H1 (cell line): ENCODE data around the gene PPM1F. TPM values are rescaled to one million over a fixed set of nuclear protein-coding genes. Genes with fewer than 3 reads are reported as not detected.

Source experiments
- CTCF ChIA-PET: fragments of 300-600 bp; sonication (Branson Sonifier 250); formaldehyde crosslinking; loops from one replicate; lab custom pipeline; 2021; ENCODE audit not compliant: partially characterized antibody; lab: Charles Lee
- POLR2A ChIA-PET: fragments of 300-600 bp; sonication (Branson Sonifier 250); formaldehyde crosslinking; loops from one replicate; lab custom pipeline; 2021; ENCODE audit warnings: inconsistent platforms; ENCODE audit not compliant: partially characterized antibody; lab: Charles Lee
- DNase-seq, 2 experiments: peaks; one replicate each; pipeline versions ENCODE4 v3.0.0 to v3.0.0-alpha.2; 2010 to 2022; ENCODE audit warnings: low spot score in 2 of 2, low read depth in 1 of 2, mixed read lengths in 1 of 2
- FAIRE-seq: peaks from 2 replicates; lab custom pipeline; 2011; peaks lifted over from hg19 to GRCh38; lab: Jason Lieb, UNC
- H2AFZ ChIP-seq: 2 replicates; pipeline ENCODE4 v1.8.1; 2012; ENCODE audit warnings: low read length, inconsistent platforms
- H2AK5ac ChIP-seq: 2 replicates; pipeline ENCODE4 v1.6.1; 2013; ENCODE audit warnings: low read depth, low read length
- H2BK120ac ChIP-seq: replicated peaks from 2 replicates; pipeline ENCODE3; 2013; ENCODE audit warnings: low read depth, low read length, inconsistent platforms
- H2BK12ac ChIP-seq: 2 replicates; pipeline ENCODE4 v1.6.1; 2013; ENCODE audit warnings: low read depth, low read length
- H2BK15ac ChIP-seq: 2 replicates; pipeline ENCODE4 v1.6.1; 2013; ENCODE audit warnings: low read length
- H2BK20ac ChIP-seq: 2 replicates; pipeline ENCODE4 v1.6.1; 2013; ENCODE audit warnings: low read length
- H2BK5ac ChIP-seq: 2 replicates; pipeline ENCODE4 v1.6.1; 2013; ENCODE audit warnings: low read depth, low read length
- H3K14ac ChIP-seq: 2 replicates; pipeline ENCODE4 v1.6.1; 2013; ENCODE audit warnings: inconsistent platforms; ENCODE audit not compliant: insufficient read length
- H3K18ac ChIP-seq: 2 replicates; pipeline ENCODE4 v1.6.1; 2013; ENCODE audit warnings: low read length; ENCODE audit errors: extremely low read depth
- H3K23ac ChIP-seq: 2 replicates; pipeline ENCODE4 v1.6.1; 2013; ENCODE audit warnings: inconsistent platforms; ENCODE audit not compliant: insufficient read length
- H3K23me2 ChIP-seq: 2 replicates; pipeline ENCODE4 v1.6.1; 2013; ENCODE audit warnings: low read depth, low read length
- H3K27ac ChIP-seq: 2 replicates; pipeline ENCODE4 v1.6.1; 2011; ENCODE audit warnings: low read depth, low read length, inconsistent platforms
- H3K27me3 ChIP-seq, 4 experiments: replicated peaks in 1 of 4; 1 replicate in 1 of 4; 2 replicates in 3 of 4; pipeline versions ENCODE4 v1.6.1 to v1.8.1; 2011 to 2013; ENCODE audit warnings: low read length in 3 of 4, mild to moderate bottlenecking in 3 of 4, inconsistent platforms in 2 of 4, mixed read lengths in 2 of 4, moderate library complexity in 1 of 4; ENCODE audit not compliant: control insufficient read depth in 3 of 4, insufficient read depth in 3 of 4; ENCODE audit errors: extremely low read depth in 1 of 4
- H3K36me3 ChIP-seq, 4 experiments: 2 replicates each; pipeline versions ENCODE4 v1.6.1 to v1.8.1; 2011 to 2013; ENCODE audit warnings: mild to moderate bottlenecking in 4 of 4, low read length in 3 of 4, moderate library complexity in 2 of 4, control low read depth in 1 of 4, inconsistent platforms in 1 of 4; ENCODE audit not compliant: insufficient read depth in 4 of 4, control insufficient read depth in 2 of 4
- H3K4ac ChIP-seq: replicated peaks from 2 replicates; pipeline ENCODE3; 2013; ENCODE audit warnings: low read length, low read depth, mixed read lengths, inconsistent platforms; ENCODE audit not compliant: insufficient read length
- H3K4me1 ChIP-seq, 4 experiments: replicated peaks in 1 of 4; 1 replicate in 1 of 4; 2 replicates in 3 of 4; pipeline versions ENCODE4 v1.6.1 to v1.8.1; 2011 to 2013; ENCODE audit warnings: low read length in 3 of 4, inconsistent platforms in 2 of 4, mixed read lengths in 1 of 4; ENCODE audit not compliant: insufficient read depth in 4 of 4, control insufficient read depth in 3 of 4
- H3K4me2 ChIP-seq, 2 experiments: 2 replicates each; pipeline versions ENCODE4 v1.6.1 to v1.8.1; 2011 to 2013; ENCODE audit warnings: low read depth in 2 of 2, low read length in 2 of 2, control low read depth in 1 of 2, inconsistent platforms in 1 of 2, mild to moderate bottlenecking in 1 of 2; ENCODE audit not compliant: insufficient read depth in 1 of 2
- H3K4me3 ChIP-seq, 4 experiments: fragments of 200-600, 300-600 bp in 1 of 4; sonication (generic), shearing (Covaris generic), sonication (Bioruptor Twin) in 1 of 4; 2 replicates each; pipeline versions ENCODE4 v1.5.1 to v1.8.1; 2011 to 2016; ENCODE audit warnings: low read length in 4 of 4, low read depth in 3 of 4, control low read depth in 2 of 4, inconsistent platforms in 2 of 4, mild to moderate bottlenecking in 2 of 4, mixed read lengths in 1 of 4, moderate library complexity in 1 of 4; ENCODE audit not compliant: insufficient read depth in 2 of 4; ENCODE audit errors: extremely low read depth in 1 of 4
- H3K56ac ChIP-seq: replicated peaks from 2 replicates; pipeline ENCODE3; 2013; ENCODE audit warnings: low read depth, mild to moderate bottlenecking, mixed read lengths, low read length, inconsistent platforms; ENCODE audit not compliant: insufficient read length
- H3K79me1 ChIP-seq: 2 replicates; pipeline ENCODE4 v1.6.1; 2013; ENCODE audit warnings: low read depth, low read length, control low read depth
- H3K79me2 ChIP-seq, 2 experiments: 2 replicates each; pipeline versions ENCODE4 v1.6.1 to v1.8.1; 2012 to 2013; ENCODE audit warnings: low read length in 2 of 2, mild to moderate bottlenecking in 2 of 2, inconsistent platforms in 1 of 2; ENCODE audit not compliant: insufficient read depth in 2 of 2, control insufficient read depth in 1 of 2
- H3K9ac ChIP-seq, 4 experiments: replicated peaks in 1 of 4; 1 replicate in 1 of 4; 2 replicates in 3 of 4; pipeline versions ENCODE4 v1.6.1 to v1.8.1; 2011 to 2013; ENCODE audit warnings: low read depth in 3 of 4, low read length in 3 of 4, control low read depth in 2 of 4, mild to moderate bottlenecking in 2 of 4, moderate library complexity in 2 of 4, inconsistent platforms in 1 of 4; ENCODE audit errors: extremely low read depth in 1 of 4
- H3K9me3 ChIP-seq, 2 experiments: 2 replicates each; pipeline versions ENCODE4 v1.6.1 to v1.8.1; 2012 to 2013; ENCODE audit warnings: mild to moderate bottlenecking in 2 of 2, moderate library complexity in 2 of 2, control low read depth in 1 of 2, inconsistent platforms in 1 of 2, low read depth in 1 of 2, low read length in 1 of 2, mixed read lengths in 1 of 2; ENCODE audit not compliant: insufficient read depth in 2 of 2
- H4K20me1 ChIP-seq, 2 experiments: replicated peaks in 1 of 2; 2 replicates each; pipeline versions ENCODE3 to v1.8.1; 2011 to 2013; ENCODE audit warnings: inconsistent platforms in 2 of 2, low read length in 2 of 2, mild to moderate bottlenecking in 1 of 2; ENCODE audit not compliant: insufficient read depth in 2 of 2, control insufficient read depth in 1 of 2
- H4K5ac ChIP-seq: 2 replicates; pipeline ENCODE4 v1.6.1; 2013; ENCODE audit warnings: low read length, low read depth, mixed read lengths, inconsistent platforms; ENCODE audit not compliant: insufficient read length
- H4K8ac ChIP-seq: 2 replicates; pipeline ENCODE4 v1.8.0; 2013; ENCODE audit warnings: mild to moderate bottlenecking, moderate library complexity, low read length, inconsistent platforms; ENCODE audit not compliant: insufficient read depth; ENCODE audit errors: extremely low read depth
- H4K91ac ChIP-seq: replicated peaks from 2 replicates; pipeline ENCODE3; 2013; ENCODE audit warnings: low read length, mixed read lengths, inconsistent platforms; ENCODE audit not compliant: insufficient read length
- JUN ChIP-seq: IDR thresholded peaks from 2 replicates; pipeline ENCODE4 v1.6.1; 2011; ENCODE audit warnings: low read depth, mild to moderate bottlenecking, improper control_type of control experiment, low read length
- KDM1A ChIP-seq: fragments of 200-600, 300-600 bp; sonication (generic); IDR thresholded peaks from 2 replicates; pipeline ENCODE4 v1.7.1; 2016; ENCODE audit warnings: mild to moderate bottlenecking, low read length, borderline replicate concordance
- NRF1 ChIP-seq: IDR thresholded peaks from 2 replicates; pipeline ENCODE4 v1.6.1; 2011; ENCODE audit warnings: mild to moderate bottlenecking, low read depth, low read length, improper control_type of control experiment
- POLR2A ChIP-seq, 2 experiments: IDR thresholded peaks; 1 replicate in 1 of 2; 2 replicates in 1 of 2; pipeline ENCODE4 v1.6.1; 2011; ENCODE audit warnings: low read depth in 2 of 2, low read length in 2 of 2, mild to moderate bottlenecking in 2 of 2; ENCODE audit errors: control extremely low read depth in 1 of 2
- SRF ChIP-seq: IDR thresholded peaks from 2 replicates; pipeline ENCODE4 v1.6.1; 2011; ENCODE audit warnings: mild to moderate bottlenecking, low read depth, low read length, moderate library complexity
- TCF12 ChIP-seq: IDR thresholded peaks from 2 replicates; pipeline ENCODE4 v1.6.1; 2011; ENCODE audit warnings: low read depth, mild to moderate bottlenecking, low read length
- YY1 ChIP-seq: IDR thresholded peaks from 2 replicates; pipeline ENCODE4 v1.6.1; 2011; ENCODE audit warnings: low read depth, mild to moderate bottlenecking, low read length
- WGBS, 2 experiments: shearing (Covaris generic) in 1 of 2; methylation state at CpG; one replicate each; pipeline versions ENCODE4 v1.1.6 to v1.1.7; 2013 to 2015; ENCODE audit warnings: low lambda C conversion rate in 2 of 2, mixed read lengths in 2 of 2, inconsistent platforms in 1 of 2, low coverage in 1 of 2, missing lambda C conversion rate in 1 of 2; ENCODE audit not compliant: insufficient replicate concordance in 2 of 2, insufficient coverage in 1 of 2, insufficient read length in 1 of 2; ENCODE audit errors: extremely low coverage in 1 of 2, missing lambda C conversion rate in 1 of 2; 5-methylcytosine and 5-hydroxymethylcytosine counted together
- polyA plus RNA-seq, 7 experiments: library from polyadenylated mRNA; depleted of rRNA in 3 of 7; stranded (reverse) in 5 of 7; unstranded in 2 of 7; fragments of >200 nt in 5 of 7; fragments of 200-250 nt in 2 of 7; gene quantifications; 1 replicate in 5 of 7; 2 replicates in 1 of 7; 4 replicates in 1 of 7; pipeline versions ENCODE4 v1.2.1 to v1.2.3, GENCODE V29; 2011 to 2013; ENCODE audit warnings: missing spikeins in 2 of 7, mixed read lengths in 2 of 7
- total RNA-seq: library from RNA; stranded (reverse); fragmentation: NEBNext Ultra II Directional; extraction: Animal tissue kit (Norgen Biotek cat#: 25700); gene quantifications from 2 replicates; pipeline ENCODE4 v1.2.1, GENCODE V29; 2021

The PPM1F gene
- total and polyA plus RNA-seq, 2 of the 8 experiments (the other 6 are each of a cell fraction or from before 2014, with no cell fraction given): 12.4 to 22.8 TPM

DNA sequence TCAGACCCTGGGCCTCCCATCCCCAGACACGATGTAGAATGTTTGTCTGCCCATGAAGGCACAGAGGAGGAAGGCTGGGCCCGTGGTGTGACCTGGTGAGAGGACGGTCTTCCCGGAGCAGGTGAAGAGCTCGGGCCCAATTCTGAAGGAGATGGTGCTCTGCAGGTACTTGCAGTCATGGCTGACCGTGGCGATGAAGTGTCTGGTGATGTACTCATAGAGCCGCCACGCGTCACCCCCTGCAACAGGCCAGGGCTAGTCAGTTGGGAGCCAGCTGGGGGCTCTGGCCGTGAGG, 10.0 kb upstream of the PPM1F start:
- WGBS, 2 experiments: 88% methylated on average over 11 of the region's 11 CpGs; no CpG with 5 or more reads in 1 of the 2 experiments
- Histone ChIP-seq H3K23ac (no peak overlapping the region), H3K18ac (no peak overlapping the region), H4K8ac (no peak overlapping the region), H3K4me3 (no peak overlapping the region), H4K20me1 (peaks cover 4 to 19% of the 10 kb centered on the region in 2 experiments), H3K14ac (no peak overlapping the region), H2BK120ac (no peak overlapping the region), H3K9ac (no peak overlapping the region), H3K4me1 (no peaks in the 10 kb centered on the region), H3K27ac (no peak overlapping the region; the same call in 1 of the 2 replicates), H3K23me2 (no peaks in the 10 kb centered on the region), H3K79me2 (no peaks in the 10 kb centered on the region), H4K91ac (no peak overlapping the region), H2BK15ac (no peak overlapping the region), H2BK20ac (no peak overlapping the region), H3K36me3 (peaks cover 24 to 69% (median 58%) of the 10 kb centered on the region in 4 experiments), H2AK5ac (no peak overlapping the region), H3K79me1 (no peaks in the 10 kb centered on the region), H3K4ac (no peak overlapping the region), H2AFZ (no peak overlapping the region), H2BK12ac (no peak overlapping the region), H3K56ac (no peak overlapping the region), H3K9me3 (peaks cover 0 to 8% of the 10 kb centered on the region in 2 experiments; a peak in 1 of 4 replicates), H3K4me2 (no peak overlapping the region), H2BK5ac (no peak overlapping the region), H4K5ac (no peak overlapping the region), H3K27me3 (no peaks in the 10 kb centered on the region; a peak in 1 of 7 replicates)
- no peak for TF ChIP-seq POLR2A (IDR thresholded peaks at IDR 0.05; ENCODE audit: control extremely low read depth in 1 of 2, low read depth in 2 of 2, low read length in 2 of 2)
- no peak for TF ChIP-seq NRF1
- no peak for TF ChIP-seq YY1
- no peak for TF ChIP-seq JUN
- no peak for TF ChIP-seq TCF12
- TF ChIP-seq SRF: no peak
- TF ChIP-seq KDM1A: no peak
- FAIRE-seq (no peak), DNase-seq (no peak)
- ChIA-PET POLR2A (interaction anchor here (0.6 to 5.4 kb wide), 3 partner anchors 9 to 284 kb away, joined by 3 to 37 read pairs (median 17); partner anchors contain the start of gene TOP3B), CTCF (interaction anchor here (4.6 kb wide), 1 partner anchor 9 kb away, joined by 26 read pairs; no protein-coding TSS in a partner anchor)
